ENCODE results near the gene NDFIP2.
"Not testable (repeated sequence)": the region's sequence is repeated elsewhere in the genome, so short reads cannot be mapped to it uniquely, and the experiment has no call there.

Gene NDFIP2

GRCh38 chr13:79589603-79590393 lies 108.8 kb downstream of the NDFIP2 start:
- DNase-seq (ENCODE audit: extremely low read depth in 1 of 2, low read depth in 1 of 2): no peak

DNA sequence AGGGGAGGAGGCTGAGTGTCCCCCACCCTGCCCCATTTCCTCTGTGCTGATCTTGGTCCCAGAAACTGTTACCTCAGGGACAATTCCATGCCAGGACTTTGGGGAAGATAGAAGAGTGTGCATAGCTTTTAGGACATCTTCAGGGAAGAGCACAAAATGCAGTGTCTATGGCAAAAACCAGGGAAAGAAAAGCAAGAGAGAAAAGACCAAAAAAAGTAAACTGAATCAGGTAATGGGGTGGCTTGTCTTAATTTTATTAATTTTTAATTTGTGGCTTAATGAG lies 109.4 kb downstream of the NDFIP2 start:
- no peak for DNase-seq (ENCODE audit: extremely low read depth in 1 of 2, low read depth in 1 of 2)

GRCh38 chr13:79591493-79591892 lies 110.5 kb downstream of the NDFIP2 start:
- DNase-seq (ENCODE audit: extremely low read depth in 1 of 2, low read depth in 1 of 2): no peak

- no peak for DNase-seq (ENCODE audit: extremely low read depth in 1 of 2, low read depth in 1 of 2)
These were observed 112.2 kb downstream of the NDFIP2 start for GRCh38 chr13:79593121-79593520.

GRCh38 chr13:79593641-79594275 lies 112.8 kb downstream of the NDFIP2 start:
- DNase-seq (ENCODE audit: extremely low read depth in 1 of 2, low read depth in 1 of 2): no peak

DNA sequence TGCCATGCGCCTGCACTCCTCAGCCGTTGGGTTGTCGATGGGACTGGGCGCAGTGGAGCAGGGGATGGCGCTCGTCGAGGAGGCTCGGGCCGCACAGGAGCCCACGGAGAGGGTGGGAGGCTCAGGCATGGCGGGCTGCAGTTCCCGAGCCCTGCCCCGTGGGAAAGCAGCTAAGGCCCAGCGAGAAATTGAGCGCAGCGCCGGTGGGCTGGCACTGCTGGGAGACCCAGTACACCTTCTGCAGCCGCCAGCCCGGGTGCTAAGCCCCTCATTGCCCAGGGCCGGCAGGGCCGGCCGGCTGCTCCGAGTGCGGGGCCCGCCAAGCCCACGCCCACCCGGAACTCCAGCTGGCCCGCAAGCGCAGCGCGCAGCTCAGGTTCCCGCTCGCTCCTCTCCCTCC lies 119.2 kb downstream of the NDFIP2 start:
- DNase-seq (ENCODE audit: extremely low read depth in 1 of 2, low read depth in 1 of 2): not testable (repeated sequence)

GRCh38 chr13:79602936-79603335 lies 122.0 kb downstream of the NDFIP2 start:
- no peak for DNase-seq (ENCODE audit: extremely low read depth in 1 of 2, low read depth in 1 of 2)

DNA sequence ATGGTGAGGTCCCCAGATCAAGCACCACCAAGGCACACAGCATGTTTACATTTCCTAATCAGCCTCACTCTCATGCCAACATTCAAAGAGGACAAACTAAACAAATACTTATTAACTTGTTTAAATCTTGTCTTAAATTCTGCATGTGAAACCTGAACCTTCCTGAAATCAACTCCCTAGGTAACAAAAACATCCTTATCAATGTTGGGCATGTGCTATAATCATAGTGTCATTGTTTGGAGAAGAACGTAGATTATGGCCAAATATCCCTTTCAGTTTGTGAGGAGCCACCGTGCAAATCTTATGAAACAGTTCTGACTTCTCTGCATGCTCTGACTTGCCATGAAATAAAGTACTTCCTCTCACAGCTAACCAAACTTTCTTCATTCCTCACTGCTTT lies 123.8 kb downstream of the NDFIP2 start:
- DNase-seq (ENCODE audit: extremely low read depth in 1 of 2, low read depth in 1 of 2): no peak
